Heart left ventricle (tissue), 16 donors: ENCODE measurements around the gene HJURP. TPM values are rescaled to one million over a fixed set of nuclear protein-coding genes. Genes with fewer than 3 reads are reported as not detected.
"Not testable (repeated sequence)": the region's sequence is repeated elsewhere in the genome, so short reads cannot be mapped to it uniquely, and the experiment has no call there.

Source experiments
- ATAC-seq, 4 donors: fragments of 200-7000 bp; cut with Tn5 transposase; one replicate each; pipeline ENCODE4 v1.9.1; 2020 to 2022; ENCODE audit warnings: moderate library complexity in 4 of 4, mild to moderate bottlenecking in 3 of 4, moderate number of reproducible peaks in 1 of 4
- DNase-seq, 5 donors: peaks; one replicate each; pipeline ENCODE4 v3.0.0-alpha.2; 2020
- H3K27ac ChIP-seq, 12 donors: fragments of 200-600 bp; sonication (generic) in 4 of 12; one replicate each; pipeline versions ENCODE4 v1.5.0 to v1.8.0; 2016 to 2022; ENCODE audit warnings: mild to moderate bottlenecking in 2 of 12
- H3K27me3 ChIP-seq, 9 donors: fragments of 200-600 bp; sonication (generic) in 2 of 9; one replicate each; pipeline versions ENCODE4 v1.5.1 to v1.8.0; 2016 to 2022; ENCODE audit warnings: mild to moderate bottlenecking in 3 of 9
- H3K36me3 ChIP-seq, 9 donors: fragments of 200-600 bp; sonication (generic) in 2 of 9; one replicate each; pipeline versions ENCODE4 v1.5.0 to v1.8.0; 2018 to 2022; ENCODE audit warnings: mild to moderate bottlenecking in 2 of 9
- H3K4me1 ChIP-seq, 12 donors: fragments of 200-600 bp; sonication (generic) in 4 of 12; one replicate each; pipeline versions ENCODE4 v1.5.0 to v1.8.0; 2016 to 2022; ENCODE audit warnings: mild to moderate bottlenecking in 3 of 12
- H3K4me3 ChIP-seq, 12 donors: fragments of 200-600 bp; sonication (generic) in 4 of 12; one replicate each; pipeline versions ENCODE4 v1.5.0 to v1.8.0; 2017 to 2022; ENCODE audit warnings: mild to moderate bottlenecking in 9 of 12, moderate library complexity in 4 of 12
- H3K9me3 ChIP-seq, 12 donors: fragments of 200-600 bp; sonication (generic) in 4 of 12; one replicate each; pipeline versions ENCODE4 v1.5.0 to v1.8.0; 2016 to 2022; ENCODE audit warnings: mild to moderate bottlenecking in 1 of 12
- POLR2A ChIP-seq, 2 donors: fragments of 450-650 bp; IDR thresholded peaks; one replicate each; pipeline ENCODE4 v1.6.1; 2017; ENCODE audit warnings: antibody characterized with exemption in 2 of 2, mild to moderate bottlenecking in 2 of 2, moderate library complexity in 2 of 2
- WGBS, 4 donors: extraction: QIAGEN DNeasy Blood & Tissue Kit in 2 of 4; methylation state at CpG; one replicate each; pipeline versions ENCODE4 v1.1.5 to v1.1.7; 2013 to 2018; 5-methylcytosine and 5-hydroxymethylcytosine counted together
- intact Hi-C, 10 donors: fragments of 100-400 bp; cut with DNase I; formaldehyde crosslinking; loops; one replicate each; pipeline versions ENCODE4 v1.11.1 to v1.14.2; 2022
- long read RNA-seq, 3 donors: library from polyadenylated mRNA; unstranded; transcript quantifications; one replicate each; pipeline ENCODE4 v2.0.0, GENCODE V29; 2020 to 2021
- polyA plus RNA-seq, 2 donors: library from polyadenylated mRNA; stranded (reverse); fragments of 200-250 nt; gene quantifications; one replicate each; pipeline ENCODE4 v1.2.3, GENCODE V29; 2013
- total RNA-seq, 9 donors: library from RNA; depleted of rRNA in 2 of 9; stranded (reverse); fragments of >200 nt in 2 of 9; fragmentation: NEBNext Ultra II Directional in 3 of 9; extraction: Animal tissue kit (Norgen Biotek cat#: 25700) in 3 of 9; gene quantifications; one replicate each; pipeline versions ENCODE4 v1.1.0 to v1.2.4, GENCODE V29; 2016 to 2023
- TF ChIP-seq, protein P1 (sequence below), 12 donors: fragments of 200-600 bp; sonication (generic) in 4 of 12; IDR thresholded peaks; one replicate each; pipeline versions ENCODE4 v1.5.0 to v1.8.0; 2018 to 2022; ENCODE audit warnings: antibody characterized with exemption in 12 of 12, mild to moderate bottlenecking in 5 of 12
- donor health status: ischemic (EF 13 %, LVEDD 7.1; RV severe dilation, severe dysfunction).
- donor health status: healthy with polysubstance abuse.
- donor health status: DM: no; HTN: yes; CAD: no.
- donor health status: DM: no; HTN: no; CAD: no.
- donor health status: ischemic (EF 25% LVEDD 6.9; RV normal size, moderate dysfunction).
- donor health status: ischemic (EF 25% LVEDD 5.7; RV mildly dilated, moderate dysfunction).
- donor health status: healthy.
- donor health status: DM: yes; HTN: yes; CAD: no.
- donor health status: ischemic (EF 35%, LVEDD 5.7; RV mildly dilated, moderate dysfunction).
- donor health status: nonischemic (EF 11% LVEDD 7.7; RV severe dilation, severe dysfunction).
- donor health status: DM: yes; HTN: yes; CAD: no.
- donor health status: PGD.
- donor health status: ischemic (EF 29% LVEDD 5.4; RV normal size, mild dysfunction).
- donor health status: nonischemic (EF 23%, LVEDD 6.1; RV moderate dilation, normal function).

Gene HJURP, protein sequence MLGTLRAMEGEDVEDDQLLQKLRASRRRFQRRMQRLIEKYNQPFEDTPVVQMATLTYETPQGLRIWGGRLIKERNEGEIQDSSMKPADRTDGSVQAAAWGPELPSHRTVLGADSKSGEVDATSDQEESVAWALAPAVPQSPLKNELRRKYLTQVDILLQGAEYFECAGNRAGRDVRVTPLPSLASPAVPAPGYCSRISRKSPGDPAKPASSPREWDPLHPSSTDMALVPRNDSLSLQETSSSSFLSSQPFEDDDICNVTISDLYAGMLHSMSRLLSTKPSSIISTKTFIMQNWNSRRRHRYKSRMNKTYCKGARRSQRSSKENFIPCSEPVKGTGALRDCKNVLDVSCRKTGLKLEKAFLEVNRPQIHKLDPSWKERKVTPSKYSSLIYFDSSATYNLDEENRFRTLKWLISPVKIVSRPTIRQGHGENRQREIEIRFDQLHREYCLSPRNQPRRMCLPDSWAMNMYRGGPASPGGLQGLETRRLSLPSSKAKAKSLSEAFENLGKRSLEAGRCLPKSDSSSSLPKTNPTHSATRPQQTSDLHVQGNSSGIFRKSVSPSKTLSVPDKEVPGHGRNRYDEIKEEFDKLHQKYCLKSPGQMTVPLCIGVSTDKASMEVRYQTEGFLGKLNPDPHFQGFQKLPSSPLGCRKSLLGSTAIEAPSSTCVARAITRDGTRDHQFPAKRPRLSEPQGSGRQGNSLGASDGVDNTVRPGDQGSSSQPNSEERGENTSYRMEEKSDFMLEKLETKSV
- total RNA-seq (1 to 10 TPM in 1 of 9 donors, under 1 TPM in 5, not detected in 3; 0.10 to 8.4 (median 0.48) TPM), polyA plus RNA-seq (under 1 TPM; 0.08 to 0.10 TPM)
- long read RNA-seq, donor 1, result 0 reads
- long read RNA-seq, donor 2, partial matches to known transcripts, result 0 of 1 reads
- long read RNA-seq, donor 2, other reads (novel, unspliced or antisense), result 0 of 1 reads
- long read RNA-seq, donor 3, partial matches to known transcripts, result 0 of 1 reads
- long read RNA-seq, donor 3, other reads (novel, unspliced or antisense), result 1 of 1 reads

DNA sequence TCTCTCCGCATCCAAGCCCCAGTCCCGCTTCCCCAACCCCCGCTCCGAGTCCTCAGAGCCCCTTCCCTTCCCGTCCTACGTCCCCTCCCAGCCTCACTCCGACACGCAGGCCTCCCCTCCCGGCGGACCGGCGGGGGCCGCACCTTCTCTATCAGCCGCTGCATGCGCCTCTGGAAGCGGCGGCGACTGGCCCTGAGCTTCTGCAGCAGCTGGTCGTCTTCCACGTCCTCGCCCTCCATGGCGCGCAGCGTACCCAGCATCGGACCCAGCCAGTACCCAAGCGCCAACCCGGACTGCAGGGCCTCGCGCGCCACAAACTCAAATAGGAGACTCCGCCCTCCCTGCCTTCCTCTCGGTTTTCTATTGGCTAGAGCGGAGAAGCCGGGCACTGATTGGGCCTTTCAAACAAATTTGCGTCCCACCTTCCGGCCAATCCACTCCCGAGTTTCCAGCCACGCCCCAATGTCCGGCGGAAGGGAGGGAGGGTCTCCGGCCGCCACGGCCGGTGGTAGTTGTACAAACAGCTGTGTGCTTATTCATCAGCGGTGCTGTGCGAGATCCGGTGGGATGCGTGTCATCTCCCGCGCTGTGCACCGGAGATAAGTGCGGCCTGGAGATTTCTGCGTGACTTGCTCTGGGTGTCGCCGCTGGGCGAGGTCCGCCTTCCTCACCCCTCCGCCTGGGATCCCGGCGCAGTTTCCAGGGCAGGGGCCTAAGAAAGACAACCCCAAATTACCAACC is at the start of gene HJURP:
Gene HJURP (minus strand): TSS at position 295 of the 741 bp plus-strand sequence. CDS start 35 bp downstream, at position 260.
- Histone ChIP-seq H3K4me1 (peaks cover 0 to 26% (median 7%) of the 10 kb centered on the region in 12 donors), H3K4me3 (peak within 1 kb of the TSS; percentile 51 to 87 (median 64)), H3K27me3 (peaks cover 0 to 4% (median 0%) of the 10 kb centered on the region in 9 donors), H3K36me3 (no peaks in the 10 kb centered on the region), H3K9me3 (no peaks in the 10 kb centered on the region), H3K27ac (peak within 1 kb of the TSS in 8 of 12 donors; percentile 30 to 72 (median 65))
- TF ChIP-seq POLR2A (IDR thresholded peaks at IDR 0.05), result peak in 1 of 2 donors; percentile 44
- TF ChIP-seq, protein P1, sequence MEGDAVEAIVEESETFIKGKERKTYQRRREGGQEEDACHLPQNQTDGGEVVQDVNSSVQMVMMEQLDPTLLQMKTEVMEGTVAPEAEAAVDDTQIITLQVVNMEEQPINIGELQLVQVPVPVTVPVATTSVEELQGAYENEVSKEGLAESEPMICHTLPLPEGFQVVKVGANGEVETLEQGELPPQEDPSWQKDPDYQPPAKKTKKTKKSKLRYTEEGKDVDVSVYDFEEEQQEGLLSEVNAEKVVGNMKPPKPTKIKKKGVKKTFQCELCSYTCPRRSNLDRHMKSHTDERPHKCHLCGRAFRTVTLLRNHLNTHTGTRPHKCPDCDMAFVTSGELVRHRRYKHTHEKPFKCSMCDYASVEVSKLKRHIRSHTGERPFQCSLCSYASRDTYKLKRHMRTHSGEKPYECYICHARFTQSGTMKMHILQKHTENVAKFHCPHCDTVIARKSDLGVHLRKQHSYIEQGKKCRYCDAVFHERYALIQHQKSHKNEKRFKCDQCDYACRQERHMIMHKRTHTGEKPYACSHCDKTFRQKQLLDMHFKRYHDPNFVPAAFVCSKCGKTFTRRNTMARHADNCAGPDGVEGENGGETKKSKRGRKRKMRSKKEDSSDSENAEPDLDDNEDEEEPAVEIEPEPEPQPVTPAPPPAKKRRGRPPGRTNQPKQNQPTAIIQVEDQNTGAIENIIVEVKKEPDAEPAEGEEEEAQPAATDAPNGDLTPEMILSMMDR (IDR thresholded peaks at IDR 0.05), result no peak
- ATAC-seq (peak; percentile 98 to 100 (median 100)), DNase-seq (peak; percentile 92 to 94 (median 93))
- 0 to 1% (median 1%) methylated on average over 51 to 60 of the region's 60 CpGs for WGBS, 4 donors
- intact Hi-C loops, result loop anchor here in 1 of 10 donors (10.0 kb wide), 1 partner anchor 290 kb away; the partner anchor contains the start of gene USP40

DNA sequence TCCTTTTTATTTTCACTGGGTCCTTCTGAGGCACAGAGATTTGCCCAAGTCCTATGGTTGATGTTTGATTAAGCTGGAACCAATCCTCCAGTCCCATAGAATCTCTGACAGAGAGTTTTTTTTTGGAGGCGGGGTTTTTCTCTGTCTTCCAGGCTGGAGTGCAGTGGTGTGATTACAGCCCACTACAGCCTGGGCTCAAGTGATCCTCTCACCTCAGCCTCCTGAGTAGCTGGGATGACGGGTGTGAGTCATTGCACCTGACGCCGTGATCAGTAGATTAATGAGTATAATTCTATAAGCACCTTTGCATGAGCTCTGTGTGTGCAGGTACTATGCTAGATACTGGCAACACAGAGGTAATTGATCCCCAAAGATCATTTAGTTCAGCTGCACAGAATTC is 47.5 kb upstream of the HJURP start:
- DNase-seq, result no peak
- WGBS, 4 donors, result 79 to 89% (median 83%) methylated on average over 4 of the region's 4 CpGs
- peaks cover 0 to 5% (median 0%) of the 10 kb centered on the region in 9 donors for H3K27me3 ChIP-seq
- ATAC-seq, result no peak
- H3K4me3 ChIP-seq, result no peak overlapping the region
- no peak overlapping the region for H3K27ac ChIP-seq
- H3K4me1 ChIP-seq, result no peaks in the 10 kb centered on the region
- no peaks in the 10 kb centered on the region for H3K36me3 ChIP-seq
- H3K9me3 ChIP-seq, result no peaks in the 10 kb centered on the region
- intact Hi-C loops, result no loop called here
- TF ChIP-seq, protein P1 (IDR thresholded peaks at IDR 0.05), result no peak
- TF ChIP-seq POLR2A (IDR thresholded peaks at IDR 0.05), result no peak

DNA sequence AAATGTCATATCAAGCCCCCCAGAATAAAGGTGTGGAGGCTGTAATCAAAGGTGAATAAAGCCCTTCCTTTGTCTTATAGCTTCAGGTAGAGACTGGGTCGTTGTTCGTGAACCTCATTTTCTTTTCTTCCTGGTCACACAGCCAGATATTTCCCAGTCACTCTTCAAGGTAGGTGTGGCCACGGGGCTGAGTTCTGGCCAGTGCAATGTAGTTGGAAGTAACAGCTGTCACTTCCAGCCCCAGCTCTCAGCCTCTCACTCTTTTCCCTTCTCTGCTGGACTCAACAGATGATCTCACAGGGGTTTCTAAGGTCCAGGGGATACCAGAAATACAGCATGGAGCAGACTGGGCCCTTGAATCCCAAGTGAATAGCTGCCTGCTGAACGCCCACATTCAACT is 47.0 kb upstream of the HJURP start:
- 59 to 71% (median 67%) methylated on average over 4 of the region's 4 CpGs for WGBS, 4 donors
- H3K36me3 ChIP-seq, result no peaks in the 10 kb centered on the region
- H3K4me3 ChIP-seq, result no peak overlapping the region
- no peak for TF ChIP-seq POLR2A (IDR thresholded peaks at IDR 0.05)
- TF ChIP-seq, protein P1 (IDR thresholded peaks at IDR 0.05), result no peak
- H3K27me3 ChIP-seq, result peaks cover 0 to 8% (median 0%) of the 10 kb centered on the region in 9 donors
- ATAC-seq, result no peak
- intact Hi-C loops, result no loop called here
- no peak for DNase-seq
- H3K9me3 ChIP-seq, result no peaks in the 10 kb centered on the region
- no peaks in the 10 kb centered on the region for H3K4me1 ChIP-seq
- no peak overlapping the region for H3K27ac ChIP-seq

DNA sequence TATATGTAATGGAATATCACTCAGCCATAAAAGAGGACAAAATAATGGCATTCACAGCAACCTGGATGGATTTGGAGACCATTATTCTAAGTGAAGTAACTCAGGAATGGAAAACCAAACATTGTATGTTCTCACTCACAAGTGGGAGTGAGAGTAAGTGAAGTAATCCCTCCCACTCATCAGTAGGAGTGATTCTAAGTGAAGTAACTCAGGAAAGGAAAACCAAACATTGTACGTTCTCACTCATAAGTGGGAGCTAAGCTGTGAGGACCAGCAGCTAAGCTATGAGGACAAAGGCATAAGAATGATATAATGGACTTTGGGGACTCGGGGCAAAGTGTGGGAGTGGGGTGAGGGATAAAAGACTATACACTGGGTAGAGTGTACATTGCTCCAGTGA is 41.9 kb upstream of the HJURP start:
- H3K9me3 ChIP-seq, H3K27ac ChIP-seq, DNase-seq, ATAC-seq, intact Hi-C loops, H3K4me3 ChIP-seq, H3K36me3 ChIP-seq, H3K4me1 ChIP-seq: not testable (repeated sequence)
- 58 to 72% (median 66%) methylated on average over 2 of the region's 2 CpGs for WGBS, 4 donors
- H3K27me3 ChIP-seq, result peaks cover 0 to 14% (median 0%) of the 10 kb centered on the region in 9 donors
